Activated B cell treated with CpG ODN at 0.5 μM for 24 hours (primary cell): ENCODE data around the gene ZNF700. TPM values are rescaled to one million over a fixed set of nuclear protein-coding genes. Genes with fewer than 3 reads are reported as not detected.
A peak's percentile ranks its signal among the peaks of the same experiment; 100 is the strongest.
"Not testable (repeated sequence)": the region's sequence is repeated elsewhere in the genome, so short reads cannot be mapped to it uniquely, and the experiment has no call there.

Experiments used
- ATAC-seq: fragments of 200-7000 bp; cut with Tn5 transposase; one replicate; pipeline ENCODE4 v1.10.0; 2021; ENCODE audit warnings: low read depth, mild to moderate bottlenecking, moderate library complexity
- CTCF ChIA-PET: fragments of 350-600 bp; sonication (Branson Sonifier 250); formaldehyde crosslinking; loops from one replicate; lab custom pipeline; 2021; ENCODE audit warnings: antibody characterized with exemption; lab: Charles Lee
- POLR2A ChIA-PET: fragments of 350-600 bp; sonication (Branson Sonifier 250); formaldehyde crosslinking; loops from one replicate; lab custom pipeline; 2021; ENCODE audit warnings: antibody characterized with exemption; lab: Charles Lee
- DNase-seq: peaks from one replicate; pipeline ENCODE4 v3.0.0; 2022
- H3K27ac Mint-ChIP-seq: one replicate; pipeline ENCODE4 v1.8.0; 2020; ENCODE audit warnings: mixed read lengths
- H3K27me3 Mint-ChIP-seq: one replicate; pipeline ENCODE4 v1.8.0; 2021; ENCODE audit warnings: mixed read lengths
- H3K36me3 Mint-ChIP-seq: one replicate; pipeline ENCODE4 v1.8.0; 2021; ENCODE audit warnings: low read depth, mixed read lengths
- H3K4me1 Mint-ChIP-seq: one replicate; pipeline ENCODE4 v1.8.0; 2021; ENCODE audit warnings: mixed read lengths
- H3K4me3 Mint-ChIP-seq: one replicate; pipeline ENCODE4 v1.8.0; 2020; ENCODE audit warnings: mild to moderate bottlenecking, mixed read lengths
- H3K9me3 Mint-ChIP-seq: one replicate; pipeline ENCODE4 v1.8.0; 2020; ENCODE audit warnings: mixed read lengths
- CTCF ChIP-seq: fragments of 200-600 bp; IDR thresholded peaks from one replicate; pipeline ENCODE4 v1.8.0; 2022; ENCODE audit warnings: antibody characterized with exemption, mild to moderate bottlenecking
- intact Hi-C: fragments of 100-400 bp; cut with micrococcal nuclease; formaldehyde crosslinking; loops from one replicate; pipeline ENCODE4 v1.15.1; 2024
- total RNA-seq: library from RNA; stranded (reverse); gene quantifications from 2 replicates; pipeline ENCODE4 v1.2.3, GENCODE V29; 2022

ZNF700 gene
- total RNA-seq, 1 donor from 2014 or later = 33.1 TPM

DNA sequence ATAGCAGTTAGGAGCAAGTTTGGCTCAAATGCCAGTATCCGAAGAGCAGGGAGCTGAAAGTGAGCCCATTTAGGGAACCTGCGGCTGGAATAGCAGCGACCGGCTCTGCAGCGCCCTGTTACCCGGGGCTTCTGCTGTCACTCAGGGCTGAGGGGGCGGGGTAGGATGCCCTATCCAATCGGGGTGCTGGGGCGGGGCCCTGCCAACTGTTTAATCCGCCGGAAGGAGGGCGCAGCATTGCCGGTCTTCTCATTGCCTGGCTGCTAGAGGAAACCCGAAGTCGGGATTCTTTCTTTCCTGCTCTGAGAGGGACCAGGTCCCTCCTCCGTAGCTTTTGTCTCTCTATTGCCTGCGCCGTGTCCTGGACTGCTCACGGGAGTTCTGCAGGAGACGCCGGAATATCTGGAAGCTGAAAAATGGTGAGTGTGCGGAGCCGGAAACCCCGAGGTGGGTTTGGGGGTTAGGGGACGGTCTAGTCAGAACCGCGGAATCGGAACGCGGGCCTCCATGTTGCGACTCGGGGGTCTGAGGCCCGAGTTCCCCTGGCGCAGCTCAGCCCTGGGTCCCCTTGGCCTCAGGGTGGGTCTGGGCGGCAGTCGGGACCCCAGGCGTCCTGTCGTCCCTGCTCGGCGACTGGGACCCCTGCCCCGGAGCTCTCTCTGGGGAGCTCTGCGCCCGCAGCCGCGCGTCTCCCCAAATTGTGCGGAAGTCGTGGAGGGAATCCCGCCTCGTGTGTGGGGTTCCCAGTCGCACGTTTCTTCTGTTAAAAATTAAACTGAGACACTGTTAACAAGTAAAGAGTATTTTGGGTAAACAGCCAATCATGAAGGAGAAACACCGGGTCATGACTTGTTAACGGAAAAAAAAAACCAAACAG lies 62.7 kb downstream of the ZNF700 start:
- H3K27ac Mint-ChIP-seq = peak overlapping the region; percentile 97
- POLR2A ChIA-PET = interaction anchor here (0.7 to 6.5 kb wide), 18 partner anchors 13 to 348 kb away, joined by 3 to 101 read pairs (median 7); partner anchors contain the start of genes ZNF20, ZNF433, ZNF491 and ZNF625
- ATAC-seq = peak; percentile 96
- CTCF ChIA-PET = interaction anchor here (0.7 to 5.2 kb wide), 10 partner anchors 15 to 190 kb away, joined by 3 to 84 read pairs (median 10); partner anchors contain the start of genes ZNF20, ZNF440, ZNF491 and ZNF700
- peaks cover 31% of the 10 kb centered on the region for H3K4me1 Mint-ChIP-seq
- H3K36me3 Mint-ChIP-seq = peaks cover 14% of the 10 kb centered on the region
- intact Hi-C loops = loop anchor here (1.0 to 10.0 kb wide), 10 partner anchors 13 to 567 kb away; partner anchors contain the start of genes ZNF20, ZNF433, ZNF440 and ZNF564
- H3K27me3 Mint-ChIP-seq = no peaks in the 10 kb centered on the region
- peak overlapping the region; percentile 99 for H3K4me3 Mint-ChIP-seq
- DNase-seq = peak; percentile 85
- no peak for TF ChIP-seq CTCF
- no peaks in the 10 kb centered on the region for H3K9me3 Mint-ChIP-seq

DNA sequence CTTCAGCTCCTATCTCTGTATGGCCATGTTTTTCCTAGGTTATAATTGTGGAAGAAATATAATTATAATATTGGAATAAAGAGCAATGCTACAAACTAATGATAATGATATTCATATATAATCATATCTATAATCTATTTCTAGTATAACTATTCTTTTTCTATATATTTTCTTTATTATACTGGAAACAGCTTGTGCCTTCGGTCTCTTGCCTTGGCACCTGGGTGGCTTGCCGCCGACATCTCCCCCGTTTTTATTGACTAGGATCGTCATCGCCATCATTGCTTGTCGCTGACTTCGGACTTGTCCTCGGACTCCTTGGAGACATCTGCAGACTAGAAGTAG lies 64.2 kb downstream of the ZNF700 start:
- Mint-ChIP-seq H3K4me3 (peak overlapping the region; percentile 99), H3K4me1 (peaks cover 40% of the 10 kb centered on the region), H3K9me3 (no peaks in the 10 kb centered on the region), H3K36me3 (peaks cover 14% of the 10 kb centered on the region), H3K27ac (peak overlapping the region; percentile 97), H3K27me3 (no peaks in the 10 kb centered on the region)
- no peak for DNase-seq
- POLR2A ChIA-PET = interaction anchor here (0.6 to 6.5 kb wide), 15 partner anchors 8 to 804 kb away, joined by 3 to 101 read pairs (median 6); partner anchors contain the start of genes ZNF20, ZNF433, ZNF440 and ZNF491
- TF ChIP-seq CTCF = peak; percentile 62
- intact Hi-C loops = loop anchor here (2.0 to 10.0 kb wide), 4 partner anchors 48 to 566 kb away; partner anchors contain the start of genes ZNF433, ZNF440, ZNF564 and ZNF878
- CTCF ChIA-PET = interaction anchor here (0.9 to 5.2 kb wide), 11 partner anchors 10 to 191 kb away, joined by 3 to 84 read pairs (median 3); partner anchors contain the start of genes ZNF136, ZNF20, ZNF491 and ZNF625
- no peak for ATAC-seq

DNA sequence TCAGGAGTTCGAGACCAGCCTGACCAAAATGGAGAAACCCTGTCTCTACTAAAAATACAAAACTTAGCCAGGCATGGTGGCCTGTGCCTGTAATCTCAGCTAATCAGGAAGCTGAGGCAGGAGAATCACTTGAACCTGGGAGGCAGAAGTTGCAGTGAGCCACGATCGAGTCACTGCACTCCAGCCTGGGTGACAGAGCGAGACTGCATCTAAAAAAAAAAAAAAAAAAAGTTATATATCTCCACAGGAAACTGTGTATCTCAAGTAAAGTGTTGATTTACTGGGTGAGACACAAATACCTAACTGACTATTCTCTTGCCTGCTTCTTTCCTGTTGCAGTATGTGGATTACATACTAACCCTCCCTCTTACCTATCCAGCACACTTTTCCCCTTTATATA lies 67.0 kb downstream of the ZNF700 start:
- H3K27ac Mint-ChIP-seq, ATAC-seq, H3K9me3 Mint-ChIP-seq, DNase-seq, H3K4me3 Mint-ChIP-seq, H3K27me3 Mint-ChIP-seq, intact Hi-C loops: not testable (repeated sequence)
- ChIA-PET CTCF (interaction anchor here (1.3 to 3.8 kb wide), 2 partner anchors 68 to 194 kb away, joined by 8 to 13 read pairs; partner anchors contain the start of genes ZNF491 and ZNF700), POLR2A (interaction anchor here (0.9 to 6.5 kb wide), 3 partner anchors 28 to 67 kb away, joined by 3 to 96 read pairs (median 3); partner anchors contain the start of genes ZNF700, ZNF763 and ZNF878)
- Mint-ChIP-seq H3K4me1 (peaks cover 52% of the 10 kb centered on the region), H3K36me3 (peaks cover 21% of the 10 kb centered on the region)

GRCh38 chr19:11995174-11995573 lies 70.3 kb downstream of the ZNF700 start:
- intact Hi-C loops = no loop called here
- H3K4me1 Mint-ChIP-seq = peaks cover 56% of the 10 kb centered on the region

More at GRCh38 chr19:11995174-11995573, 70.3 kb downstream of the ZNF700 start:
- CTCF ChIA-PET = no interaction called here
- H3K4me3 Mint-ChIP-seq = no peak overlapping the region
- H3K27ac Mint-ChIP-seq = no peak overlapping the region
- TF ChIP-seq CTCF = no peak
- DNase-seq (no peak), ATAC-seq (no peak)
- H3K9me3 Mint-ChIP-seq = no peaks in the 10 kb centered on the region
- POLR2A ChIA-PET = interaction anchor here (0.6 kb wide), 1 partner anchor 70 kb away, joined by 3 read pairs; the partner anchor contains the start of gene ZNF700
- no peaks in the 10 kb centered on the region for H3K27me3 Mint-ChIP-seq
- H3K36me3 Mint-ChIP-seq = peaks cover 17% of the 10 kb centered on the region

Other genes with a start within 250 kb of the ZNF700 start
- gene ZNF823, start 186.2 kb upstream of the ZNF700 start, total RNA-seq = 2.6 and 3.0 TPM in 2 replicates
- gene ZNF441, start 158.1 kb upstream of the ZNF700 start, total RNA-seq = 23.3 and 23.9 TPM in 2 replicates
- gene ZNF491, start 126.6 kb upstream of the ZNF700 start, total RNA-seq = 1.4 and 1.7 TPM in 2 replicates
- 17.7 and 18.5 TPM in 2 replicates for gene ZNF440, start 110.8 kb upstream of the ZNF700 start, total RNA-seq
- 19.9 and 22.8 TPM in 2 replicates for gene ZNF439, start 76.4 kb upstream of the ZNF700 start, total RNA-seq
- 2.1 and 2.3 TPM in 2 replicates for gene ZNF69, start 37.3 kb upstream of the ZNF700 start, total RNA-seq
- gene ZNF763, start 39.9 kb downstream of the ZNF700 start, total RNA-seq = 9.8 and 10.0 TPM in 2 replicates
- gene ZNF433, start 110.6 kb downstream of the ZNF700 start, total RNA-seq = 6.9 and 8.6 TPM in 2 replicates
- 1.2 and 1.6 TPM in 2 replicates for gene ZNF878, start 127.9 kb downstream of the ZNF700 start, total RNA-seq
- 24.8 and 27.7 TPM in 2 replicates for gene ZNF844, start 139.6 kb downstream of the ZNF700 start, total RNA-seq
- 4.2 and 8.5 TPM in 2 replicates for gene ZNF20, start 215.2 kb downstream of the ZNF700 start, total RNA-seq
- 6.5 and 8.1 TPM in 2 replicates for gene ZNF625, start 231.6 kb downstream of the ZNF700 start, total RNA-seq
- gene ZNF136, start 238.0 kb downstream of the ZNF700 start, total RNA-seq = 20.4 and 24.6 TPM in 2 replicates